ENCODE results near the gene SLC22A23. TPM values are rescaled to one million over a fixed set of nuclear protein-coding genes. Genes with fewer than 3 reads are reported as not detected.

Gene SLC22A23
- total and polyA plus RNA-seq, 2 experiments from 2014 or later: 2.4 to 7.3 TPM

GRCh38 chr6:3289664-3290055 is 167.2 kb downstream of the SLC22A23 start:
- 76 to 83% methylated on average over 7 of the region's 7 CpGs for WGBS, 2 experiments (ENCODE audit: low coverage in 1 of 2, low lambda C conversion rate in 2 of 2, missing lambda C conversion rate in 2 of 2)
- DNase-seq: no peak
- Histone ChIP-seq H3K27me3 (replicated peaks; ENCODE audit: insufficient read depth) (no peaks in the 10 kb centered on the region), H3K4me1 (ENCODE audit: insufficient read depth) (no peaks in the 10 kb centered on the region), H3K9me3 (ENCODE audit: low read depth) (no peaks in the 10 kb centered on the region), H3K9ac (no peak overlapping the region), H3K4me3 (no peak overlapping the region), H3K79me2 (ENCODE audit: insufficient read depth) (no peaks in the 10 kb centered on the region), H3F3A (ENCODE audit: insufficient read depth) (no peaks in the 10 kb centered on the region), H3K36me3 (ENCODE audit: low read depth) (no peaks in the 10 kb centered on the region), H4K20me1 (ENCODE audit: insufficient read depth) (no peaks in the 10 kb centered on the region), H2AFZ (no peak overlapping the region), H3K27ac (no peak overlapping the region), H3K9me2 (ENCODE audit: insufficient read depth) (no peaks in the 10 kb centered on the region), H3K4me2 (ENCODE audit: unreplicated experiment) (no peak overlapping the region)
- TF ChIP-seq EZH2 (IDR thresholded peaks at IDR 0.05; ENCODE audit: insufficient read depth, poor library complexity, severe bottlenecking) (no peak), EZH2phosphoT487 (IDR thresholded peaks at IDR 0.05; ENCODE audit: insufficient read depth, low read depth) (no peak)
- in situ Hi-C loops (cut with MboI): no loop called here

- Histone ChIP-seq H3K9me2 (ENCODE audit: insufficient read depth) (no peaks in the 10 kb centered on the region), H3K9me3 (ENCODE audit: low read depth) (no peaks in the 10 kb centered on the region), H2AFZ (no peak overlapping the region), H3K27ac (no peak overlapping the region), H3K4me1 (ENCODE audit: insufficient read depth) (no peaks in the 10 kb centered on the region), H3K27me3 (replicated peaks; ENCODE audit: insufficient read depth) (no peaks in the 10 kb centered on the region), H3K9ac (no peak overlapping the region), H3K36me3 (ENCODE audit: low read depth) (no peaks in the 10 kb centered on the region), H3K79me2 (ENCODE audit: insufficient read depth) (no peaks in the 10 kb centered on the region), H3F3A (ENCODE audit: insufficient read depth) (no peaks in the 10 kb centered on the region), H4K20me1 (ENCODE audit: insufficient read depth) (no peaks in the 10 kb centered on the region), H3K4me3 (no peak overlapping the region), H3K4me2 (ENCODE audit: unreplicated experiment) (no peak overlapping the region)
- WGBS, 2 experiments (ENCODE audit: low coverage in 1 of 2, low lambda C conversion rate in 2 of 2, missing lambda C conversion rate in 2 of 2): 87 to 88% methylated on average over 20 to 21 of the region's 21 CpGs
- no peak for DNase-seq
- in situ Hi-C loops (cut with MboI): no loop called here
- TF ChIP-seq EZH2 (IDR thresholded peaks at IDR 0.05; ENCODE audit: insufficient read depth, poor library complexity, severe bottlenecking): no peak
- no peak for TF ChIP-seq EZH2phosphoT487 (IDR thresholded peaks at IDR 0.05; ENCODE audit: insufficient read depth, low read depth)
Observed at GRCh38 chr6:3288711-3289663, 167.9 kb downstream of the SLC22A23 start.

GRCh38 chr6:3287976-3288707 is 168.7 kb downstream of the SLC22A23 start:
- WGBS, 2 experiments (ENCODE audit: low coverage in 1 of 2, low lambda C conversion rate in 2 of 2, missing lambda C conversion rate in 2 of 2): 90 to 92% methylated on average over 17 of the region's 17 CpGs
- H4K20me1 ChIP-seq (ENCODE audit: insufficient read depth): no peaks in the 10 kb centered on the region
- H3F3A ChIP-seq (ENCODE audit: insufficient read depth): peaks cover 1% of the 10 kb centered on the region; the same call in 1 of the 2 replicates
- H3K4me3 ChIP-seq: no peak overlapping the region
- no peaks in the 10 kb centered on the region; the same call in 1 of the 2 replicates for H3K36me3 ChIP-seq (ENCODE audit: low read depth)
- H3K27me3 ChIP-seq (replicated peaks; ENCODE audit: insufficient read depth): no peaks in the 10 kb centered on the region
- no peak overlapping the region for H3K9ac ChIP-seq
- H3K4me1 ChIP-seq (ENCODE audit: insufficient read depth): no peaks in the 10 kb centered on the region; the same call in 1 of the 2 replicates
- no peaks in the 10 kb centered on the region for H3K79me2 ChIP-seq (ENCODE audit: insufficient read depth)
- H3K9me2 ChIP-seq (ENCODE audit: insufficient read depth): no peaks in the 10 kb centered on the region
- in situ Hi-C loops (cut with MboI): no loop called here
- no peaks in the 10 kb centered on the region for H3K9me3 ChIP-seq (ENCODE audit: low read depth)
- no peak overlapping the region for H3K4me2 ChIP-seq (ENCODE audit: unreplicated experiment)
- TF ChIP-seq EZH2 (IDR thresholded peaks at IDR 0.05; ENCODE audit: insufficient read depth, poor library complexity, severe bottlenecking) (no peak), EZH2phosphoT487 (IDR thresholded peaks at IDR 0.05; ENCODE audit: insufficient read depth, low read depth) (no peak)
- DNase-seq: no peak
- no peak overlapping the region for H3K27ac ChIP-seq
- no peak overlapping the region for H2AFZ ChIP-seq

GRCh38 chr6:3287308-3287707 is 169.5 kb downstream of the SLC22A23 start:
- Histone ChIP-seq H3F3A (ENCODE audit: insufficient read depth) (peaks cover 9% of the 10 kb centered on the region; the same call in 1 of the 2 replicates), H3K4me1 (ENCODE audit: insufficient read depth) (peaks cover 7% of the 10 kb centered on the region), H2AFZ (no peak overlapping the region), H3K9me2 (ENCODE audit: insufficient read depth) (no peaks in the 10 kb centered on the region), H3K9ac (no peak overlapping the region), H3K9me3 (ENCODE audit: low read depth) (no peaks in the 10 kb centered on the region), H3K36me3 (ENCODE audit: low read depth) (no peaks in the 10 kb centered on the region; the same call in 1 of the 2 replicates), H3K4me2 (ENCODE audit: unreplicated experiment) (no peak overlapping the region), H3K27me3 (replicated peaks; ENCODE audit: insufficient read depth) (no peaks in the 10 kb centered on the region), H3K4me3 (no peak overlapping the region), H3K27ac (no peak overlapping the region), H3K79me2 (ENCODE audit: insufficient read depth) (no peaks in the 10 kb centered on the region), H4K20me1 (ENCODE audit: insufficient read depth) (no peaks in the 10 kb centered on the region)
- DNase-seq: no peak
- 72 to 75% methylated on average over 9 of the region's 9 CpGs for WGBS, 2 experiments (ENCODE audit: low coverage in 1 of 2, low lambda C conversion rate in 2 of 2, missing lambda C conversion rate in 2 of 2)
- no peak for TF ChIP-seq EZH2phosphoT487 (IDR thresholded peaks at IDR 0.05; ENCODE audit: insufficient read depth, low read depth)
- no peak for TF ChIP-seq EZH2 (IDR thresholded peaks at IDR 0.05; ENCODE audit: insufficient read depth, poor library complexity, severe bottlenecking)
- in situ Hi-C loops (cut with MboI): no loop called here
